ENCODE results near the gene RNF225. TPM values are rescaled to one million over a fixed set of nuclear protein-coding genes. Genes with fewer than 3 reads are reported as not detected.

RNF225 gene
- total RNA-seq, 4 donors from 2014 or later = not detected

DNA sequence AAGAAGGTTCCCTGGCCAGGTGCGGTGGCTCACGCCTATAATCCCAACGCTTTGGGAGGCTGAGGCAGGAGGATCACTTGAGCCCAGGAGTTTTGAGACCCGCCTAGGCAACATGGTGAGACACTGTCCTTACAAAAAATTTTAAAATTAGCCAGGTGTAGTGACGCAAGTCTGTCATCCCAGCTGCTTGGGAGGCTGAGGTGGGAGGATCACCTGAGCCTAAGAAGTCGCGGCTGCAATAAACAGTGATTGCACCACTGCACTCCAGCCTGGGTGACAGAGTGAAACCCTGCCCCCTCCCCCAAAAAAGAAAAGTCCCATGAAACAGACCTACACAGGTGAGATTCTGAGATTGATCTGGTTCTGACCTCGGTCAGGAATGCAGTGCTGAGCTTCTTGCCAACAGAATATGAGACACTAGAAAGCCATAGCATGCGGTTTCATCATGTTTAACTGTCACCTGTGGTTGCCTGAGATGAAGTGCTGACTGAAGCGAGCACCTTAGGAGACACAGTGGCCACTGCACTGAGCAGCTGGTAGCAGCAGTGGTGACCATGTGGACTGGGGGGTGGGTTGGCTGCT is 40.1 kb upstream of the RNF225 start:
- no peak for TF ChIP-seq POLR2A (IDR thresholded peaks at IDR 0.05)
- TF ChIP-seq, protein P1, sequence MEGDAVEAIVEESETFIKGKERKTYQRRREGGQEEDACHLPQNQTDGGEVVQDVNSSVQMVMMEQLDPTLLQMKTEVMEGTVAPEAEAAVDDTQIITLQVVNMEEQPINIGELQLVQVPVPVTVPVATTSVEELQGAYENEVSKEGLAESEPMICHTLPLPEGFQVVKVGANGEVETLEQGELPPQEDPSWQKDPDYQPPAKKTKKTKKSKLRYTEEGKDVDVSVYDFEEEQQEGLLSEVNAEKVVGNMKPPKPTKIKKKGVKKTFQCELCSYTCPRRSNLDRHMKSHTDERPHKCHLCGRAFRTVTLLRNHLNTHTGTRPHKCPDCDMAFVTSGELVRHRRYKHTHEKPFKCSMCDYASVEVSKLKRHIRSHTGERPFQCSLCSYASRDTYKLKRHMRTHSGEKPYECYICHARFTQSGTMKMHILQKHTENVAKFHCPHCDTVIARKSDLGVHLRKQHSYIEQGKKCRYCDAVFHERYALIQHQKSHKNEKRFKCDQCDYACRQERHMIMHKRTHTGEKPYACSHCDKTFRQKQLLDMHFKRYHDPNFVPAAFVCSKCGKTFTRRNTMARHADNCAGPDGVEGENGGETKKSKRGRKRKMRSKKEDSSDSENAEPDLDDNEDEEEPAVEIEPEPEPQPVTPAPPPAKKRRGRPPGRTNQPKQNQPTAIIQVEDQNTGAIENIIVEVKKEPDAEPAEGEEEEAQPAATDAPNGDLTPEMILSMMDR (IDR thresholded peaks at IDR 0.05 in 4 of 5, conservative IDR thresholded peaks at IDR 0.05 in 1 of 5) = no peak
- peaks cover 2 to 32% (median 17%) of the 10 kb centered on the region in 3 donors for H3K27me3 ChIP-seq
- intact Hi-C loops (cut with DNase I; ENCODE audit: low total_unique reads) = no loop called here
- DNase-seq (no peak), ATAC-seq (no peak)
- no peaks in the 10 kb centered on the region for H3K36me3 ChIP-seq
- H3K4me1 ChIP-seq = no peaks in the 10 kb centered on the region
- no peak overlapping the region for H3K27ac ChIP-seq
- H3K9me3 ChIP-seq = no peaks in the 10 kb centered on the region
- in situ Hi-C loops (cut with MboI; ENCODE audit: low sequenced_read_pairs in 4 of 4) = no loop called here
- no peak overlapping the region for H3K4me3 ChIP-seq

DNA sequence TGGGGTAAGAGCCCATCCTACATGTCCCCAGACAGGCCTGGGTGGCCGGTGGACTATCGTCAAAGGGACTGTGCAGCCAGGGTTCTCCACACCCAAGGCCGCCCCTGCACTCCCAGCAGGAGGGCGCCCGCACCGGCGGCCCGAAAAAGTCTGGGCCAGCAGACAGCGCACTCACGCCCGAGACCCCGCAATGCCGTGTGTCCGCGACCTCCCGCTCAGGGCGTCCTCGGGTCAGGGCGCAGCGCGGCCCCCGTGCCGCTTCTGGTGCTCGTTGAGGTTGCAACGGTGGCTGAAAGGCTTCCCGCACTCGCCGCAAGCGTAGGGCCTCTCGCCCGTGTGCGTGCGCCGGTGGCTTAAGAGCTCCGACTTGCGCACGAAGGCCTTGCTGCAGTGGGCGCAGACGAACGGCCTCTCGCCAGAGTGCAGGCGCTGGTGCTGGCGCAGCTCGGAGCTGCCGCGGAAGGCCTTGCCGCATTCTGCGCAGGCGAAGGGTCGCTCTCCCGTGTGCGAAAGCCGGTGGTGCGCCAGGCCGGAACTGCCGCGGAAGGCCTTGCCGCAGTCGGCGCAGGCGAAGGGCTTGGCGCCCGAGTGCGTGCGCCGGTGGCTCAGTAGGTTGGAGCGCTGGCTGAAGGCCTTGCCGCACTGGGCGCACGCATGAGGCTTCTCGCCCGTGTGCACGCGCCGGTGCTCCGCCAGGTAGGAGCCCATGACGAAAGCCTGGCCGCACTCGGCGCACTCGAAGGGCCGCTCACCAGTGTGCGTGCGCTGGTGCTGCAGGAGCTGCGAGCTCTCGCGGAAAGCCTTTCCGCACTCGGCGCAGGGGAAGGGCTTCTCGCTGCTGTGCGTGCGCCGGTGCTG is 39.3 kb upstream of the RNF225 start:
- Histone ChIP-seq H3K27ac (no peak overlapping the region), H3K4me3 (peak overlapping the region; percentile 9 to 38 (median 32)), H3K4me1 (no peaks in the 10 kb centered on the region), H3K9me3 (no peaks in the 10 kb centered on the region), H3K36me3 (no peaks in the 10 kb centered on the region), H3K27me3 (peaks cover 2 to 25% (median 10%) of the 10 kb centered on the region in 3 donors)
- TF ChIP-seq, protein P1 (IDR thresholded peaks at IDR 0.05 in 4 of 5, conservative IDR thresholded peaks at IDR 0.05 in 1 of 5) = no peak
- TF ChIP-seq POLR2A (IDR thresholded peaks at IDR 0.05) = no peak
- in situ Hi-C loops (cut with MboI; ENCODE audit: low sequenced_read_pairs in 4 of 4) = no loop called here
- DNase-seq (no peak), ATAC-seq (no peak)
- intact Hi-C loops (cut with DNase I; ENCODE audit: low total_unique reads) = no loop called here

- Histone ChIP-seq H3K4me1 (peaks cover 0 to 7% of the 10 kb centered on the region in 2 donors), H3K36me3 (no peaks in the 10 kb centered on the region), H3K9me3 (no peaks in the 10 kb centered on the region), H3K27me3 (peaks cover 2 to 23% (median 9%) of the 10 kb centered on the region in 3 donors), H3K4me3 (peak overlapping the region; percentile 9 to 38 (median 32)), H3K27ac (no peak overlapping the region)
- intact Hi-C loops (cut with DNase I; ENCODE audit: low total_unique reads) (no loop called here), in situ Hi-C loops (cut with MboI; ENCODE audit: low sequenced_read_pairs in 4 of 4) (no loop called here)
- DNase-seq (no peak), ATAC-seq (no peak)
- no peak for TF ChIP-seq POLR2A (IDR thresholded peaks at IDR 0.05)
- TF ChIP-seq, protein P1 (IDR thresholded peaks at IDR 0.05 in 4 of 5, conservative IDR thresholded peaks at IDR 0.05 in 1 of 5) = no peak
Measured at GRCh38 chr19:58356766-58357480, 38.5 kb upstream of the RNF225 start.

GRCh38 chr19:58357481-58358145 is 37.8 kb upstream of the RNF225 start:
- H3K36me3 ChIP-seq = no peaks in the 10 kb centered on the region
- ATAC-seq (no peak), DNase-seq (no peak)
- no peak overlapping the region for H3K4me3 ChIP-seq
- intact Hi-C loops (cut with DNase I; ENCODE audit: low total_unique reads) = no loop called here
- in situ Hi-C loops (cut with MboI; ENCODE audit: low sequenced_read_pairs in 4 of 4) = no loop called here
- TF ChIP-seq, protein P1 (IDR thresholded peaks at IDR 0.05 in 4 of 5, conservative IDR thresholded peaks at IDR 0.05 in 1 of 5) = no peak
- no peak for TF ChIP-seq POLR2A (IDR thresholded peaks at IDR 0.05)
- no peak overlapping the region for H3K27ac ChIP-seq
- H3K9me3 ChIP-seq = no peaks in the 10 kb centered on the region
- peaks cover 2 to 23% (median 9%) of the 10 kb centered on the region in 3 donors for H3K27me3 ChIP-seq
- peaks cover 0 to 8% of the 10 kb centered on the region in 2 donors for H3K4me1 ChIP-seq
